ENCODE data around the gene VAT1L. TPM values are rescaled to one million over a fixed set of nuclear protein-coding genes. Genes with fewer than 3 reads are reported as not detected.

The VAT1L gene
- total RNA-seq, 1 experiment from 2014 or later, result 33.8 TPM

GRCh38 chr16:77767826-77768225, 20.5 kb upstream of the VAT1L start:
- Histone ChIP-seq H4K20me1 (ENCODE audit: control insufficient read depth, insufficient read depth, insufficient read length) (no peaks in the 10 kb centered on the region), H3T11ph (ENCODE audit: low read length) (no peak overlapping the region), H2AK5ac (ENCODE audit: insufficient read length, low read length) (no peak overlapping the region), H4K5ac (ENCODE audit: insufficient read length, low read depth, low read length) (no peak overlapping the region), H4K91ac (ENCODE audit: insufficient read length, low read depth, low read length) (no peak overlapping the region), H2BK120ac (ENCODE audit: low read depth, low read length, poor library complexity, severe bottlenecking) (no peak overlapping the region), H2BK5ac (ENCODE audit: insufficient read length, low read length) (no peak overlapping the region), H3K14ac (ENCODE audit: insufficient read depth, low read length) (no peak overlapping the region), H2BK15ac (ENCODE audit: low read depth, low read length) (no peak overlapping the region), H3K23me2 (ENCODE audit: insufficient read length, low read depth, low read length, poor library complexity, severe bottlenecking) (no peaks in the 10 kb centered on the region), H3K79me1 (ENCODE audit: insufficient read depth, low read depth, low read length, poor library complexity, severe bottlenecking) (no peaks in the 10 kb centered on the region), H3K4me2 (ENCODE audit: insufficient read depth, insufficient read length, low read length) (no peak overlapping the region), H3K27me3 (ENCODE audit: insufficient read depth, low read length) (no peaks in the 10 kb centered on the region), H3K9me3 (ENCODE audit: control insufficient read depth, low read depth, low read length) (no peaks in the 10 kb centered on the region), H3K56ac (ENCODE audit: insufficient read length, low read depth, low read length) (no peak overlapping the region), H3K4me1 (ENCODE audit: insufficient read depth, low read length) (no peaks in the 10 kb centered on the region), H3K23ac (ENCODE audit: insufficient read length, low read depth, low read length) (no peak overlapping the region), H4K8ac (replicated peaks; ENCODE audit: insufficient read length, low read depth, low read length) (no peak overlapping the region), H2BK12ac (ENCODE audit: insufficient read length, low read depth, low read length) (no peak overlapping the region), H3K9ac (ENCODE audit: extremely low read depth, insufficient read length, low read length) (no peak overlapping the region), H2BK20ac (ENCODE audit: low read depth, low read length, poor library complexity, severe bottlenecking) (no peak overlapping the region), H2AFZ (ENCODE audit: low read length) (no peak overlapping the region), H3K79me2 (ENCODE audit: insufficient read depth, low read length) (no peaks in the 10 kb centered on the region), H3K27ac (ENCODE audit: insufficient read length, low read depth, low read length) (no peak overlapping the region), H3K4ac (ENCODE audit: low read depth, low read length) (no peak overlapping the region), H3K18ac (ENCODE audit: insufficient read length, low read depth, low read length) (no peak overlapping the region)
- no peaks in the 10 kb centered on the region for H3K9me3 Mint-ChIP-seq
- no CpG with 5 or more reads among the region's 3 CpGs for WGBS (ENCODE audit: extremely low coverage, insufficient read length, low lambda C conversion rate)
- H3K4me1 Mint-ChIP-seq, result no peaks in the 10 kb centered on the region
- no peaks in the 10 kb centered on the region for H3K36me3 Mint-ChIP-seq (ENCODE audit: insufficient read depth in 1 of 3, low read depth in 3 of 3)
- TF ChIP-seq CTCF (conservative IDR thresholded peaks at IDR 0.05), result no peak
- no peak for DNase-seq
- no peak overlapping the region for H3K27ac Mint-ChIP-seq
- peaks cover 2% of the 10 kb centered on the region; the same call in 1 of the 2 replicates for H3K27me3 Mint-ChIP-seq (ENCODE audit: low read depth)
- no peak overlapping the region for H3K4me3 Mint-ChIP-seq

Measured in H9 (cell line).